Measurements from ENCODE around the gene SPTBN4.
"Not testable (repeated sequence)": the region's sequence is repeated elsewhere in the genome, so short reads cannot be mapped to it uniquely, and the experiment has no call there.

The SPTBN4 gene

DNA sequence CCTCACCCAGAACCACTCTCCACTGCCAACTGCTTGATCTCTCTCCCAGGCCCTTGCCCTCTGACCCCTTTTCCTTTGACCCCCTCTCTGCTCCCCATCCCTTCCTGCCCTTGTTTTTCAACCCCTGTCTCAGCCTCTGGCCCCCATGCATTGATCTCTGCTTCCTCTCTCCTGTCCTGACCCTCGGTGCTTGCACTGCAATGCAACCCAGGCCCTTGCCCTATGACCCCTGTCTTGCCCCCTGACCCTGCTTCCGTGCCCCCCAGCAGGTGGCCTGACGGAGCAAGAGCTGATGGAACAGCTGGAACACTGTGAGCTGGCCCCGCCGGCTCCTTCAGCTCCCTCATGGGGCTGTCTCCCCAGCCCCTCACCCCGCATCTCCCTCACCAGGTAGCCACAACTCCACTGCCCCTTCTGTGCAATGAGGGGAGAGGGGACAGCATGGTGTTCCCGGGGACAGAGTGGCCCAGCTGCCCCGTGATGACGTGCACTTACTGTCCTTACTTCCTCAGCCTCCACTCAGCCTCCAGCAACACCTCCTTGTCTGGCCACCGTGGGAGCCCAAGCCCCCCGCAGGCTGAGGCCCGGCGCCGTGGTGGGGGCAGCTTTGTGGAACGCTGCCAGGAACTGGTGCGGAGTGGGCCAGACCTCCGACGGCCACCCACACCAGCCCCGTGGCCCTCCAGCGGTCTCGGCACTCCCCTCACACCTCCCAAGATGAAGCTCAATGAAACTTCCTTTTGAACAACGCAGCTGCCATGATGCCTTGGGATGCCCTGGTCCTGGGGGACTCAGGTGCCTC, 123.9 kb downstream of the SPTBN4 start:
- no peak for DNase-seq

- not testable (repeated sequence) for DNase-seq
These were observed 124.9 kb downstream of the SPTBN4 start for GRCh38 chr19:40591724-40592123.

DNA sequence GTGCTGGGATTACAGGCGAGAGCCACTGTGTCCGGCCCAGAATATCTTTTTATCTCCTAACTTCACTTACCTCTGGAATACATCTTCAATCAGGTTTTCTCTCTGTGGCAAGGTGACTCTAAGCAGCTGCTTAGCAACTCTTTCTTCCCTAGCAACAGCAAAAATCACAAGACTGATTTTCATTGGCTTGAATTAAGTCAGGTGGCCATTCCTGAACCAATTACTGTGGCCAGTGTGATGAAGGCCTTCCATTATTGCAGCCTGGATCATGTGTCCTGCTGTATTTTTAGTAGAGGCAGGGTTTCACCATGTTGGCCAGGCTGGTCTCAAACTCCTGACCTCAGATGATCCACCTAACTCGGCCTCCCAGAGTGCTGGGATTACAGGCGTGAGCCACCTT, 125.4 kb downstream of the SPTBN4 start:
- no peak for DNase-seq

DNA sequence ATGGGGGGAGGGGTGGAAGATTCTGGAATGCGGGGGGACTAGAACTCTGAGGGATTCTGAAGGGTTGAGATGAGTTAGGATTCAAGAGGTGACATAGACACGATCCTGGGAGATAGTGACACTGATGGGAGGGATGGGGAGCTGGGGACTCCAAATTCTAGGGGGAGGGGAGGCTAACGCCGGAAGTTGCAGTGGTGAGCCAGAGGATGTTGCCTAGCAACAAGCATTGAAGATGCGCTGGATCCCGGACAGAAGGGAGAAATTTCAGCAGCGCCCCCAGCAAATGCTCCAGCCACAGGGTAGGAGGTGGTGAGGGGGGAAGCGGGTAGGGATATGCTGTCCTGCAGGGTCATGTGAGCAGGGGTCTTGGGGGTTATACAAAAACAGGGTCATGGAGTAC, 127.5 kb downstream of the SPTBN4 start:
- no peak for DNase-seq

DNA sequence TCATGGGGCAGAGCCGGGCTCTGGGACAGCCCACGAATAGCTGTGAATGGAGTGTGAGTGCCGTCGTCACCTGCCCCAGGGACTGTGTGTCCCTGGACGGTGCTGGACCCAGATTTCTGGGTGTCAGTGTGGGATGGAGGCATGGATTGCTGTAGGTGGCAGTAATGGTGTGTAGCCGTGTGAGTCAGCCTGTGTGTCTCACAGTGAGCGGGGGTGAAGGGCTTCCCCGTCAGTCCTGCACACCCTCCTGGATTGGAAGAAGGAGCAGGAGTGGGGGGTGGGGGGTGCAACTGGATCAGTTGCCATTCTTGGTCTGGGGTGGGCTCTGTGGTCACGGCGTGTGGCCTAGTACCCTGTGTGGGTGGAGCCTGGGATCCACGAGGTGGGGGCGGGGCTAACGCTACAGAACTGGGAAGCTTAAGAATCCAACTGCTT, 127.9 kb downstream of the SPTBN4 start:
- no peak for DNase-seq

DNA sequence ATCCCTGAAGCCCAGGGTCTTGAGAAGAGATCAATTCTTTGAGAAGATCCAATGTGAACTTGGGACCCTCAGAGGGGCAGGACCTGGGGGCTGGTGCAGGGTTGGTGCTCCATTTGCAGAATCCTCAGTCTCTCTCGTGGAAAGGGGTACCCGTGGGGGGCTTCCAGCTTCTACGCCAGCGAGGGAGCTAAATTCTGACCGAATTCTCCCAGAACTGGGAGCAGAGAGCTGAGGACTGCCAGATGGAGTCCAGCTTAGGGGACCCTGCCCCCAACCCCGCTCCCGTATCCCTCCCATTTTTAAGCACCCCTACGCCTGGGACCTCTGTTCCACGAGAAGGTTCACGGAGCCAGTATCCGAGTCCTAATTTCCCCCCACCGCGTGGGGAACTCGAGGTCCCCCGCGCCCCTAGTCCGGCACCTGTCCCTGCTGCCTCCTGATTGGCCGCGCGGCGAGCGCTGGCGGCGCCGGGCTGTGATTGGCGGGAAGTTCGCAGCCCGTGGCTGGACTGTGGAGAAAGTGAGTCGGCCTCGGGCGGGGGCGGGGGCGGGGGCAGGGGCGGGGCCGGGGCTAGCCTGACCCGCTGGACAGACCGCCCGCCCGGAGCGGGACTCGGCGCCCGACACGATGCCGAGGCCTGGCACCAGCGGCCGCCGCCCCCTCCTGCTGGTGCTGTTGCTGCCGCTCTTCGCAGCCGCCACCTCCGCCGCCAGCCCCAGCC, 130.0 kb downstream of the SPTBN4 start:
- DNase-seq = no peak

DNA sequence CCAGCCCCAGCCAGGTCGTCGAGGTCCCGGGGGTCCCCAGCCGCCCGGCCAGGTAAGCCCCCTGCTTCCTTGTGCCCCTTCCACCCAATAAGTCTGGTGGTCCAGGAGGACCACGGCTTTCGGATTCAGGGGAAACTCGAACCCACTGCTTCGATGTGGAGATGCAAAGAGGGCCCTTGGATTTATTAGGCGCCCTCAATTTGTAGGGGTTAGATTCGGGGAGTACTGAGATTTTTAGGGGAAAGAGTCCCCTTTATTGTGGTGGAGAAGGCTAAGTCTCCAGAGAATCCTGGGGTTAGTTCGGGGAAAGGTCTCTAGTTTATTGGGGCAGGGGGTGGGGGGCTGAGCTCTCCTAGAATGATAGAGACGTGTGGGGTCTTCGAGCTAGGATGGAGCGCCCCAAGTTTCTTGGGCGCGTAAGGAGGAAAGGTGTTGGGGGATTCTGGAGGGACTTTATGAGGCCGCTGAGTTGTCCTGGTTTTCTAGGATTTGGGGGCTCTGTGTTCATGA, 130.6 kb downstream of the SPTBN4 start:
- no peak for DNase-seq

- DNase-seq = peak; percentile 69
These were observed 131.5 kb downstream of the SPTBN4 start for GRCh38 chr19:40598121-40598917.

- DNase-seq = no peak
These were observed 132.1 kb downstream of the SPTBN4 start for GRCh38 chr19:40598918-40599307.

- DNase-seq = no peak
These were observed 132.6 kb downstream of the SPTBN4 start for GRCh38 chr19:40599331-40599901.

GRCh38 chr19:40599902-40600569, 133.2 kb downstream of the SPTBN4 start:
- DNase-seq = no peak

DNA sequence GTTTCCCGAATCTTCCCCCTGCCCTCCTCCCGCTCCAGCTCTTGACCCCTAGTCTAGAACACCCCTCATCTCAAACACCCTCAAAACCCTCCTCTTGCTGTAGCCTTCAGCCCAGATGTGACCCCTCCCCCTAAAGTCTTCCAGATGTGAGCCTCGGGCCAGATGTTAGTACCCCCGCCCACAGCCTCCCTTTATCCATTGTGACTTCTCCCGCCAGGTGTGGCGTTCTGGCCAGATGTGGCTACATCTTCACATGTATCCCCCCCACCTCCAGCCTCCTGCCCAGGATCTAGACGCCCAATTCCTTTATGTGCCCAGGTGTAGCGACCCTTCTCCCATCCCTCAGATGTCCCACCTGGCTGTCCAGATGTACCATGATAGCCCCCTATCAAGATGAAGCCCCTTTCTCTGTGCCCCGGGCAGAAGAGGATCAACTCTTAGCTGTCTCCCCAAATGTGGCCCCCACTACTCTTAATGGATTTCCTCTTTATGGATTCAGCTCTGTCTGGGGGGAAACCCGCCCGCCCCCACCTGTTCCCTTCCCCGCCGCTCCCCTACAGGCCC, 133.9 kb downstream of the SPTBN4 start:
- no peak for DNase-seq

GRCh38 chr19:40601134-40601974, 134.6 kb downstream of the SPTBN4 start, which contains the start of gene LTBP4:
LTBP4 (plus strand) TSS chr19:40601369; CDS start chr19:40601388, 19 bp downstream.
- DNase-seq = no peak

GRCh38 chr19:40603071-40603388, 136.2 kb downstream of the SPTBN4 start:
- no peak for DNase-seq

DNA sequence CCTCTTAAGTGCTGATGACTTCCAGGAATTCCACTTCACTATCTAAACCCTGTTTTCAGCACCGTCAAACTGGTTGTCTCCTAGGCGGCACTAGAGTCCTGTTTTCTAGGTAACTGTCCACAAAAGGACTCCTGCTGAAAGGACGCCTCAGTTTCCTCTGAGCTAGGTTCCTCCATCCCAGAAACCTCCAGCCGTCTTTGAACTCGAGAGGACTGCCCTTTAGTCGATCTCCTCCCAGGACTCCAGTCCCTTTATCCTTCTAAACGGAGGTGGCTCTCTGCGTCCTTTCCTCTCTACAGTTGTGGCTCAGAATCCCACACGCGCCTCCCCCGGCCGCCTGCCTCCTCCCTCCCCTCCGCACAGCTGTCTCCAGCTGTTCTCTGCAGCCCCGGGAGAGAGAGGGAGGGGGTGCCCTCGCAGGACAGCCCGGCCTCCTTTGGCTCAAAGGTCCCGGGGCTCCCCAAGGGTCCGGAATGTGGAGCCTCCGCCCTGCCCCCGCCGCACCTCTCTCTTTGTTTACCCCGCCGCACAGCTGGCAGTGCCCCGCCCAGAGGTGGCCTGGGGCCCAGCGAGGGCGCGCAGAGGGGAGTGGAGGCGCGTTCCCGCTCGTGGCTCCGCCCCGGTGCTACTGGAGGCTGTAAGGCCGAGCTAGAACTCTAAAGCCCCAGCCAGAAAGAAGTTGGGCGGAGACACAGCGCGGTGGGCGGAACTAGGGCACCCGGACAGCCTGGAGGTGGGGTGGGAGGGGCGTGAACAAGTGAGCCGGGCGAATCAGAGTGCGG, 136.8 kb downstream of the SPTBN4 start:
- peak; percentile 51 for DNase-seq

GRCh38 chr19:40604171-40604646, 137.4 kb downstream of the SPTBN4 start:
- DNase-seq = no peak

- no peak for DNase-seq
These were observed 137.9 kb downstream of the SPTBN4 start for GRCh38 chr19:40604647-40605215.

DNA sequence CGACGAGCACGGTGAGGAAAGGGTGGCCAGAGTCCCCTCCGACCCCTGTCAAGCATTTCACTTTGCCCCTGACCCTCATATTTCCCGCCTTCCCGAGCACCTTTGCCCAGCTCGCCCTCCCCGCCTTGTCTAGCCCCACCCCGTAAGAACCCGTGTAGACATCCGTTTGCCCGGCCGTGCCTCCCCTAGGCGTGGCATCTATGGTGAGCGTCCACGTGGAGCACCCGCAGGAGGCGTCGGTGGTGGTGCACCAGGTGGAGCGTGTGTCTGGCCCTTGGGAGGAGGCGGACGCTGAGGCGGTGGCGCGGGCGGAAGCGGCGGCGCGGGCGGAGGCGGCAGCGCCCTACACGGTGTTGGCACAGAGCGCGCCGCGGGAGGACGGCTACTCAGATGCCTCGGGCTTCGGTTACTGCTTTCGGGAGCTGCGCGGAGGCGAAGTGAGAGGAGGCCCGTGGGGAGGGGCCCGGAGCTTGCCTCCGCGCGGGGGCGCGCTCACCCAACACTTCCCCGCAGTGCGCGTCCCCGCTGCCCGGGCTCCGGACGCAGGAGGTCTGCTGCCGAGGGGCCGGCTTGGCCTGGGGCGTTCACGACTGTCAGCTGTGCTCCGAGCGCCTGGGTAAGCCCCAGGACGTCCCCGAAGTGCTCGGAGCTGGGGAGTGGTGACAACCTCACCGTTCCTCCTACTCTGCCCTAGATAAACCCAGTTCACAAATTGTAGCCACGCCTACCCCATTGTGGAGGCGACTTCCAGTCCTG, 138.6 kb downstream of the SPTBN4 start:
- no peak for DNase-seq
